ENCODE measurements around the gene POMGNT2.

The POMGNT2 gene

DNA sequence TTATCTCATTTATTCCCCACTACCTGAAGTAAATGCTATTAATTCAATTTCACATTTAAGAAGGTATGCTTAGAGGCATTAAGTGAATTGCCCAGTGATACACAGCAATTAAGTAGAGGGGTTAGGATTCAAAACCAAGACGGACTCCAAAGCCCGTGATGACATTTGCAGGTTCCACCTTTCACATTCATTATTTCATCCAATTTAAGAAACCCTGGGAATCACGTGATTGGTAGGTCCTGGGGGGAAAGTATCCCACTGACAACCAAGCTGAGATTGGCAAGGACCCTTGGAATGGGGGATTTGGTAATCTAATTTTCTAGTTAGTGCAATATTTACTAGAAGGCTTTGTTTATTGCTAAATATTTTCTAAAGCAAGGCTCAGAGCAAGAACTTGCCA, 1.8 kb downstream of the POMGNT2 start:
- no peak overlapping the region for H3K4me3 ChIP-seq (replicated peaks; ENCODE audit: low read depth, low read length)
- TF ChIP-seq, protein P1, sequence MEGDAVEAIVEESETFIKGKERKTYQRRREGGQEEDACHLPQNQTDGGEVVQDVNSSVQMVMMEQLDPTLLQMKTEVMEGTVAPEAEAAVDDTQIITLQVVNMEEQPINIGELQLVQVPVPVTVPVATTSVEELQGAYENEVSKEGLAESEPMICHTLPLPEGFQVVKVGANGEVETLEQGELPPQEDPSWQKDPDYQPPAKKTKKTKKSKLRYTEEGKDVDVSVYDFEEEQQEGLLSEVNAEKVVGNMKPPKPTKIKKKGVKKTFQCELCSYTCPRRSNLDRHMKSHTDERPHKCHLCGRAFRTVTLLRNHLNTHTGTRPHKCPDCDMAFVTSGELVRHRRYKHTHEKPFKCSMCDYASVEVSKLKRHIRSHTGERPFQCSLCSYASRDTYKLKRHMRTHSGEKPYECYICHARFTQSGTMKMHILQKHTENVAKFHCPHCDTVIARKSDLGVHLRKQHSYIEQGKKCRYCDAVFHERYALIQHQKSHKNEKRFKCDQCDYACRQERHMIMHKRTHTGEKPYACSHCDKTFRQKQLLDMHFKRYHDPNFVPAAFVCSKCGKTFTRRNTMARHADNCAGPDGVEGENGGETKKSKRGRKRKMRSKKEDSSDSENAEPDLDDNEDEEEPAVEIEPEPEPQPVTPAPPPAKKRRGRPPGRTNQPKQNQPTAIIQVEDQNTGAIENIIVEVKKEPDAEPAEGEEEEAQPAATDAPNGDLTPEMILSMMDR (IDR thresholded peaks at IDR 0.05; ENCODE audit: low read length, missing control alignments), result no peak
- DNase-seq (ENCODE audit: low read depth), result no peak

DNA sequence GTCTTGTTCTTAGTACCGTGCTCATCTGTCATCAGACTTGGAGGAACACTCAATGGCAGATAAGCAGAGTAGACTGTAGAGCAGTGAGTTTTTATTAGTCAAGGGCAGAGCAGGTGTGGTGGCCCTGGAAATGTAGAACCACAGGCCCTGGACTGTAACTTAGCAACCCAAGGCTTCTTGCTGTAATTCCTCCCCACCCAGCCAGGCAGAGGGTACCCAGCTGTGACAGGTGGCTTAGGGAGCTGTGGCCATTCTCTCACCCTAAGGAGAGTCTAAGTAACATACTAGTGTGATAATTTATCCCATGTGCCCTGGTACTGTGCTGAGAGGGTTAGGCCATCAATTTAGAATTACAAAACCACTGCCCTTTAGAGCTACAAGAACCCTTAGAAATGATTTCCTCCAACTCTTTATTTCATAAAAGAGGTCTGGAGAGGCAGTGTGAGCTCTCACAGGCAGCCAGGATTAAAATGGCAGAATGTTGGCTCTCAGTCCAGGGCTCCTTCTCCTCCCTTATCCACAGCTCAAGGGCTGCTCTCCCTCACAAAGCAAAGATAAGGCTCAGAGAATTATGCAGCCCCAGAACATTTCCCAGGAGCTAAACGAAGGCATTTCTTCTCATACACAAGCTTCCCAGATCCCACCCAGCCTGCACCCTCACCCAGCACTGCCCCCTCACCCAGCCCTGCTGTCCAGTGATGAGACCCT, 3.0 kb downstream of the POMGNT2 start:
- DNase-seq (ENCODE audit: low read depth), result peak; percentile 3
- TF ChIP-seq, protein P1 (IDR thresholded peaks at IDR 0.05; ENCODE audit: low read length, missing control alignments), result no peak
- no peak overlapping the region for H3K4me3 ChIP-seq (replicated peaks; ENCODE audit: low read depth, low read length)

DNA sequence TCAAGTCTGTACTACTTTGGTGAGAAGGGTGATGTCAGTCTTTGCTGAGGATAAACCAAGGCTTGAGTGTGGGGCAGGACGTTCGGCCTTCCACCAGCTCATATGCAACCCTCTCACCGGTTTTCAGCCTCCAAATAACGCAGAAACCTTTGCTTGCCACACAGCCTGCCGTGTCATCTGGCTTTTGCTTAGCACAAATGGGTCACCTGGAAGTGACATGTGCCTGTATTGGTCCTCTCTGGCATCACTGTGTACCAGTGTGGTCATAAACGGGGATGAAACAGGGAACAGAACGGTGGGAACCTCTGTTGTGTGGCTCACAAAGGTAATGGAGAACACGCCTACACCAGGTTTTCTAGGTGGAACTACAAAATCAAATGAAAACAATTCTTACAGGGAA, 7.1 kb downstream of the POMGNT2 start:
- H3K4me3 ChIP-seq (replicated peaks; ENCODE audit: low read depth, low read length), result no peak overlapping the region
- TF ChIP-seq, protein P1 (IDR thresholded peaks at IDR 0.05; ENCODE audit: low read length, missing control alignments), result no peak
- no peak for DNase-seq (ENCODE audit: low read depth)

DNA sequence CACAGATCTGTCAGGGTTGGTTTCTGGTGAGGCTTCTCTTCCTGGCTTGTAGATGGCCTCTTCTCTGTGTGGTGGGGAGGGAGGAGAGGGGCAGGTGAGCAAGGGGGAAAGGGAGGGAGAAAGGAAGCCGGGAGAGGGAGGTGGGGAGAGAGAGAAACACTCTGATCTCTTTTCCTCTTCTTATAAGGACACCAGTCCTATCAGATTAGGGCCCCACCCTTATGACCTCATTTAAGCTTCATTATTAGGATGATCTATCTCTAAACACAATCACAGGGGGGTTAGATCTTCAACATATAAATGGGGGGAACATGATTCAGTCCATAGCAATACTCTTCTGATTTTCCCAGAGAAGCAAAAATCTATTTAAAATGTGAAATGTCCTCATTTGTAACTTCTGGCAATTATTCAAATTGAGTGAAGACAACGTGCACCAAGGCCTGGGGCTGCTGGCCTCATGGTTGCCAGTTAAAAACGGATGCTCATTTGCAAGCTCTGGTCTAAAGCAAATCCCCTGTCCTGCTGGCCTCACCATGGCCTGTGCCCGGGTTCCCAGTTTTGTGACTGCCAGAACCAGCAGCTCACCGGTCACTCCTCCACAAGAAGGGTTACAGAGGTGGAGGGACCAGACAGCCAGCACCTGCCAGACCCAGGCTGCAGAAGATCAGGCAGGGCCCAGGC, 8.3 kb downstream of the POMGNT2 start:
- TF ChIP-seq, protein P1 (IDR thresholded peaks at IDR 0.05; ENCODE audit: low read length, missing control alignments), result no peak
- DNase-seq (ENCODE audit: low read depth), result no peak
- H3K4me3 ChIP-seq (replicated peaks; ENCODE audit: low read depth, low read length), result no peak overlapping the region

DNA sequence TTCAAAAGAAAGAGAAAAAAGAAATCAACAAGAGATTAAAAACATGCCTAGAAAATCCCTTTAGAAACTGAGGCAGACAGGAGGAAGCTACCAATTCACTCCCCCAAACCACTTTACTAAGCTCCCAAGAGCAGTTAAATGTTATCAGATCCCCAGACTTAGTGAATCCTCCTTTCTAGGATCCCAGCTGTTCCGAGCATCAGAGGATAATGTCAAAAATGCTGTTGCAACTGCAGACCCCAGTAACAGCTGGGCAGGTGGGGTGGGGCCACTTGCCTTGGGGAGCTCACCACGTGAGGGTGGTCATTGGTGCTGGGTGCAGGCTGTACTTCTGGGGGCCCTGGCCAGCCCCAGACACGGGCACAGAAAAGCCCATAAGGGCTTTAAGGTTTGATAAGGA, 9.1 kb downstream of the POMGNT2 start:
- TF ChIP-seq, protein P1 (IDR thresholded peaks at IDR 0.05; ENCODE audit: low read length, missing control alignments), result no peak
- DNase-seq (ENCODE audit: low read depth), result no peak
- no peak overlapping the region for H3K4me3 ChIP-seq (replicated peaks; ENCODE audit: low read depth, low read length)

DNA sequence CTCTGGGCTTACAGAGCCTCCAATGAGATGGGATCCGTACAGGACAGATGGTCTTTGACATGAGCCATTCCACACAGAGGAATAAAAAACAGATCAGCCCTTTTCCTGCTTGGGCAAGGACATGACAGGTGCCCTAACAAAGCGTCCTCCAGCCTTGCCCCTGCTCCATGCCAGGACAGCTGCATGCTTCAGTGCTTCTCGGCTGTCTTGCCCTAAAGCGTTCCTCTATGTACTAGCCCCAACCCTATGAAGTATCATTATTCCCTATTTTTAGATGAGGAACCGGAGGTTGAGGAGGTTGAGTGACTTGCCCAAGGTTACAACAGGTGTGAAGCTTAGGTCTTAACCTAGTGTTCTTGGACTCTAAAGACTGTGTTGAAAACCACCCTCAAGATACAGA, 10.5 kb downstream of the POMGNT2 start:
- no peak for DNase-seq (ENCODE audit: low read depth)
- TF ChIP-seq, protein P1 (IDR thresholded peaks at IDR 0.05; ENCODE audit: low read length, missing control alignments), result no peak
- no peak overlapping the region for H3K4me3 ChIP-seq (replicated peaks; ENCODE audit: low read depth, low read length)
